DND-41 (cell line): Measurements from ENCODE around the gene ASH1L.

Experiments used
- CTCF ChIP-seq: IDR thresholded peaks from 2 replicates; pipeline ENCODE4 v1.5.1; 2012; ENCODE audit warnings: borderline replicate concordance, low read length, moderate library complexity, mild to moderate bottlenecking; ENCODE audit not compliant: poor library complexity, severe bottlenecking; ENCODE audit errors: extremely low read depth
- EZH2 ChIP-seq: IDR thresholded peaks from 3 replicates; pipeline ENCODE4 v1.6.1; 2012; ENCODE audit warnings: borderline replicate concordance, low read depth, mild to moderate bottlenecking, moderate library complexity, low read length, inconsistent platforms; ENCODE audit not compliant: severe bottlenecking

GRCh38 chr1:155574077-155574476 is 11.5 kb upstream of the ASH1L start:
- TF ChIP-seq CTCF (no peak), EZH2 (no peak)
